SU-DHL-6 (cell line): Measurements from ENCODE around the gene TRRAP.

Experiments
- H2AFZ ChIP-seq: fragments of 200-600 bp; sonication (generic); 2 replicates; pipeline ENCODE4 v1.6.1; 2014; ENCODE audit warnings: low read depth, mild to moderate bottlenecking, moderate library complexity, mixed read lengths, antibody characterized with exemption, low read length; ENCODE audit not compliant: severe bottlenecking
- H3F3A ChIP-seq: fragments of 200-600 bp; shearing (Covaris generic); 2 replicates; pipeline ENCODE4 v1.6.0; 2016; ENCODE audit warnings: antibody characterized with exemption, mild to moderate bottlenecking; ENCODE audit not compliant: insufficient read depth
- H3K27ac ChIP-seq: fragments of 200-600 bp; sonication (generic); 2 replicates; pipeline ENCODE4 v1.5.1; 2016; ENCODE audit warnings: low read depth, mild to moderate bottlenecking, low read length, moderate library complexity, mixed read lengths
- H3K27me3 ChIP-seq: fragments of 200-600 bp; sonication (generic), shearing (Covaris generic); 2 replicates; pipeline ENCODE4 v1.6.0; 2014; ENCODE audit warnings: mild to moderate bottlenecking, low read length
- H3K36me3 ChIP-seq: fragments of 200-600 bp; sonication (generic); 2 replicates; pipeline ENCODE4 v1.6.1; 2014; ENCODE audit warnings: mild to moderate bottlenecking, low read length, mixed read lengths
- H3K4me2 ChIP-seq: fragments of 300-600, 200-600 bp; shearing (Covaris generic), sonication (generic); 2 replicates; pipeline ENCODE4 v1.6.0; 2014; ENCODE audit warnings: low read length, low read depth, mild to moderate bottlenecking; ENCODE audit not compliant: poor library complexity, severe bottlenecking
- H3K4me3 ChIP-seq: fragments of 200-600 bp; sonication (generic); 2 replicates; pipeline ENCODE4 v1.5.1; 2014; ENCODE audit warnings: antibody characterized with exemption, low read length, mild to moderate bottlenecking, mixed read lengths; ENCODE audit not compliant: insufficient read depth, poor library complexity, severe bottlenecking
- H3K79me2 ChIP-seq: fragments of 200-600 bp; sonication (generic); 2 replicates; pipeline ENCODE4 v1.6.1; 2014; ENCODE audit warnings: mild to moderate bottlenecking, low read length, moderate library complexity; ENCODE audit not compliant: insufficient read depth
- H3K9ac ChIP-seq: fragments of 200-600 bp; sonication (generic); 2 replicates; pipeline ENCODE4 v1.7.0; 2014; ENCODE audit warnings: mild to moderate bottlenecking, low read length
- H3K9me2 ChIP-seq: fragments of 200-600 bp; sonication (generic); replicated peaks from 2 replicates; pipeline ENCODE4 v1.6.1; 2014; ENCODE audit warnings: low read length; ENCODE audit not compliant: insufficient read depth
- H3K9me3 ChIP-seq: fragments of 200-600 bp; sonication (generic); 2 replicates; pipeline ENCODE4 v1.6.1; 2014; ENCODE audit warnings: low read length, mixed read lengths; ENCODE audit not compliant: insufficient read depth
- H4K20me1 ChIP-seq: fragments of 200-600 bp; sonication (generic); 2 replicates; pipeline ENCODE4 v1.6.1; 2014; ENCODE audit warnings: low read depth, mild to moderate bottlenecking, antibody characterized with exemption, low read length, moderate library complexity, mixed read lengths
- CTCF ChIP-seq: fragments of 200-600 bp; sonication (generic); IDR thresholded peaks from one replicate; pipeline ENCODE4 v1.5.1; 2017; ENCODE audit warnings: antibody characterized with exemption, mild to moderate bottlenecking, low read length, moderate library complexity; ENCODE audit not compliant: insufficient read depth, poor library complexity, severe bottlenecking
- EZH2phosphoT487 ChIP-seq: fragments of 200-600 bp; sonication (generic), shearing (Covaris generic); conservative IDR thresholded peaks from 2 replicates; pipeline ENCODE4 v1.6.1; 2018; ENCODE audit warnings: mild to moderate bottlenecking, antibody characterized with exemption, low read length, moderate library complexity, mixed read lengths

The TRRAP gene

DNA sequence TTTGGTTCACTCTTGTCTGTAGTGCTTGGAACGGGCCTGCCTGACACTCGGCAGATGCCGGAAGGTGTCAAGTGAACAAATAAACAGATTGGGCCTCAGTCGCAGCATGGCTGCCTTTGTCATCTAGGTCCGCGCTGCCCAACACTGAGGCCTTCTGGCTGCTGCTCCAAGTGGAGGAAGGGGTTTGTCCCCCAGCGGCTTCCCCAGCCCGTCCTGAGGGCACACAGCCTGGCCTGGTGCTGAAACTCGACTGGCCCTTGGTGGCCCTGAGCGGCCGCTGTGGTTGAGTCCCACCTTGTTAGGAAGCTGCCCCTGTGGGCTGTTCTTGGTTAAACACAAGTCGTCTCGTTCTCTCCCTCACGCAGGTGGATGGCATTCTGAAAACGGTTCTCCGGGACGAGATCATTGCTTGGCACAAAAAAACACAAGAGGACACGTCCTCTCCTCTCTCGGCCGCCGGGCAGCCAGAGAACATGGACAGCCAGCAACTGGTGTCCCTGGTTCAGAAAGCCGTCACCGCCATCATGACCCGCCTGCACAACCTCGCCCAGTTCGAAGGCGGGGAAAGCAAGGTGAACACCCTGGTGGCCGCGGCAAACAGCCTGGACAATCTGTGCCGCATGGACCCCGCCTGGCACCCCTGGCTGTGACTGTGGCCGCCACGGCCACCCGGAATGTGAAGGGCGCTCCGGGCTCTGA lies 133.5 kb downstream of the TRRAP start:
- Histone ChIP-seq H3K79me2 (no peaks in the 10 kb centered on the region), H3K27me3 (no peaks in the 10 kb centered on the region), H3K4me2 (no peak overlapping the region), H3K9me2 (no peaks in the 10 kb centered on the region), H3K4me3 (no peak overlapping the region), H3F3A (no peaks in the 10 kb centered on the region), H4K20me1 (no peaks in the 10 kb centered on the region), H3K36me3 (peaks cover 5% of the 10 kb centered on the region; the same call in 1 of the 2 replicates), H2AFZ (no peak overlapping the region), H3K27ac (no peak overlapping the region), H3K9ac (no peak overlapping the region), H3K9me3 (no peaks in the 10 kb centered on the region)
- TF ChIP-seq EZH2phosphoT487 (no peak), CTCF (no peak)

DNA sequence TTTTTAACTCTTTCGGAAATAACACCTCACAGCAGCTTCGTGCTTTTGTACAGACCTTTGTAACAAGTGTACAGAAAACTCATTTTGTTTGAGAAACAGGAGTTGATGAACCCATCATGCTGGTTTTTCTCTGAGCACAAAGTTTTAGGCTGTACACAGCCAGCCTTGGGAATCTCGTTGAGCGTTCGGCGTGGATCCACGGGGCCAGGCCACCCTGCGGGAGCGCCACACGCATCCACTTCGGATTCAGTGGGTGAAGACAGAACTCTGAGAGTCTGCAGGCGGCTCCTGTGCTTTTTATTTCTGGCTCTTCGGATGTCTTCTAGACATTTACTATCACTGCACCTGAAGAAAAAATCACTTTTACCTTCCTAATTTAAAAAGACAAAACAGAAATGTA lies 134.4 kb downstream of the TRRAP start:
- Histone ChIP-seq H3K9ac (no peak overlapping the region), H3K27me3 (no peaks in the 10 kb centered on the region), H3K9me2 (no peaks in the 10 kb centered on the region), H3K36me3 (peaks cover 5% of the 10 kb centered on the region; the same call in 1 of the 2 replicates), H4K20me1 (no peaks in the 10 kb centered on the region), H3K27ac (no peak overlapping the region), H3F3A (no peaks in the 10 kb centered on the region), H3K4me3 (no peak overlapping the region), H3K9me3 (no peaks in the 10 kb centered on the region), H2AFZ (no peak overlapping the region), H3K4me2 (no peak overlapping the region), H3K79me2 (no peaks in the 10 kb centered on the region)
- TF ChIP-seq EZH2phosphoT487 (no peak), CTCF (no peak)

DNA sequence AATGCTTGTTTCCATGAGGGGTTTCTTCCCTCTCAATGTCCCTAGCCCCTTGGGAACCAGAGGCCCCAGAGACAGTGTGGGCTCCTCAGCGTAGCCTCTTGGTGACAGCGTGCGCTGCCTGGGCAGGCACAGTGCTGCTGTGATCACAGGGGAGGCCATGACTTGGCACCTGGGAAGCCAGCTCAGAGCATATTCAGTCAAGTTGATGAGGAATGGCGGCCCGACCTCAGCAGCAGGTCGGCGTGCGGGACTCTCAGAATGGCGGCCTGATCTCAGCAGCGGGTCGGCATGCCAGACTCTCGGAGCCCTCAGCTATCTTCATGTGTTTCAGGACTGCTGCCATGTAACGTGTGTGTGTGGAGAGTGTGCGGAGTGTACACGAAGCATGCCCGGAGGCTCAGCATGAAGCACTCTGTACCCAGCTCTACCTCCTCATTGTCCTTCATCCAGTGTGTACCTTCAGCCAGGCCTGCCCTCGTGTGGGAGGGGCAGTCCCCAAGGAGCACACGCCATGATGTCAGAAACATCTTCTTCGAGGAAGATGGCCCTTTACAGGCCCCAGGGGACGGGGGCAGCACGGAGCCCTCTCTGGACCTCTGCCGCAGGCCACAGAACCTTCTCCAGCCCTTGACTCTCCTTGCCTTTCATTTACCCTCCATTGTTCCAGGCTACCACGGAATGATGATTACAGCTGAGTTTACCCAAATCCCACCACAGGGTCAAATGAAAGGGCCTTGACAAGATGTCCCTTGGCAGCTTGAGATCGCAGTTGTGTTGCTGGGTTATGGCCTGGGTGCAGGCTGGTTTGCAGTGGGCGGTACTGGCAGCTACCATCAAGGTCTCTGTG lies 135.2 kb downstream of the TRRAP start:
- peaks cover 5% of the 10 kb centered on the region; the same call in 1 of the 2 replicates for H3K36me3 ChIP-seq
- no peaks in the 10 kb centered on the region for H3K27me3 ChIP-seq
- no peak overlapping the region for H3K27ac ChIP-seq
- TF ChIP-seq EZH2phosphoT487, result no peak
- TF ChIP-seq CTCF, result no peak
- H3K9ac ChIP-seq, result no peak overlapping the region
- H3K4me2 ChIP-seq, result no peak overlapping the region
- H3K9me2 ChIP-seq, result no peaks in the 10 kb centered on the region
- H3K4me3 ChIP-seq, result no peak overlapping the region
- H3K9me3 ChIP-seq, result no peaks in the 10 kb centered on the region
- no peaks in the 10 kb centered on the region for H3K79me2 ChIP-seq
- H2AFZ ChIP-seq, result no peak overlapping the region
- no peaks in the 10 kb centered on the region for H4K20me1 ChIP-seq
- H3F3A ChIP-seq, result no peaks in the 10 kb centered on the region
